ENCODE results near the gene MBP. TPM values are rescaled to one million over a fixed set of nuclear protein-coding genes. Genes with fewer than 3 reads are reported as not detected.

Gene MBP
- total and polyA plus RNA-seq, 2 of the 4 experiments (the other 2 are of a cell fraction), result 0.72 to 0.90 TPM

DNA sequence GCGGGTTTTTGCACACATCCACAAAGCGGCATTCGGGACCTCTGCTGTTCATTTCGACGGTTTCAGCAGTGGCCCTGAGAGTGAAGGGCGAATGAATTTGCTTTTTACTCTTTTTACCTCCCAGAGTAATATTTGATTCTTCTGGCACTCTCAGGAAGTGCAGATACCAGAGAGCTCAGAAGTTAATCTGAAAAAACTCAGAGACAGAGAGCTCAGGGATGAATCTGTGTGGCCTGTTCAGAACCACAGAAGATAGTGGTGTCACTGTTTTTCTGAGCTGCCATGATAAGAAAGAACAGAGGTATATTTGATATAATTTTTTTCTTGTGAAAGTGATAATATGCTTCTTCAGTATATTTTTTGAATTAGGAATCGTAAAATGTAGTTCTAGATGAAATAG lies 129.3 kb downstream of the MBP start:
- POLR2A ChIA-PET (ENCODE audit: unreplicated experiment), result no interaction called here
- no CpG with 5 or more reads among the region's 7 CpGs for WGBS, 2 experiments (ENCODE audit: extremely low coverage in 2 of 2, insufficient read length in 1 of 2)
- Histone ChIP-seq H3K27ac (ENCODE audit: insufficient read depth, low read length) (no peak overlapping the region), H2AFZ (replicated peaks; ENCODE audit: low read length, poor library complexity) (no peak overlapping the region), H3K9ac (ENCODE audit: low read depth, low read length) (no peak overlapping the region), H3K56ac (ENCODE audit: extremely low read depth, insufficient read depth, low read length) (no peak overlapping the region), H3K4me2 (ENCODE audit: low read depth, low read length) (no peak overlapping the region), H2AK9ac (replicated peaks; ENCODE audit: low read depth, low read length, poor library complexity) (no peak overlapping the region), H3K18ac (ENCODE audit: low read depth, low read length) (no peak overlapping the region), H3K9me3 (ENCODE audit: control insufficient read depth, insufficient read depth, low read length) (no peaks in the 10 kb centered on the region), H4K20me1 (ENCODE audit: insufficient read depth, low read length) (no peaks in the 10 kb centered on the region), H2BK15ac (ENCODE audit: low read depth, low read length) (no peak overlapping the region), H4K91ac (ENCODE audit: insufficient read depth, low read depth, low read length) (no peak overlapping the region), H3K27me3 (ENCODE audit: control insufficient read depth, insufficient read depth, low read length) (peaks cover 7% of the 10 kb centered on the region), H4K8ac (ENCODE audit: low read depth in 2 of 2, low read length in 2 of 2) (no peak overlapping the region), H3K36me3 (ENCODE audit: control insufficient read depth, insufficient read depth, low read length) (no peaks in the 10 kb centered on the region), H3K4me3 (ENCODE audit: insufficient read depth, low read depth, low read length) (no peak overlapping the region), H3K4me1 (ENCODE audit: control insufficient read depth, insufficient read depth, low read length) (peaks cover 2% of the 10 kb centered on the region; the same call in 1 of the 2 replicates), H3K9me1 (ENCODE audit: insufficient read depth, low read length) (no peaks in the 10 kb centered on the region), H2AK5ac (ENCODE audit: low read depth, low read length) (no peak overlapping the region), H2BK120ac (ENCODE audit: low read depth, low read length) (no peak overlapping the region), H3K23ac (ENCODE audit: low read depth, low read length) (no peak overlapping the region), H2BK20ac (ENCODE audit: low read depth, low read length) (no peak overlapping the region), H2BK5ac (ENCODE audit: low read depth, low read length, poor library complexity, severe bottlenecking) (no peak overlapping the region), H4K5ac (ENCODE audit: low read depth, low read length) (no peak overlapping the region), H3K79me1 (ENCODE audit: low read depth in 1 of 2, low read length in 2 of 2) (no peaks in the 10 kb centered on the region), H3K14ac (replicated peaks; ENCODE audit: low read depth, low read length) (no peak overlapping the region), H3K4ac (ENCODE audit: low read depth, low read length) (no peak overlapping the region)
- CTCF ChIA-PET, result interaction anchor here (0.7 to 1.7 kb wide), 3 partner anchors 61 to 208 kb away, joined by 3 to 7 read pairs (median 3); no protein-coding TSS in a partner anchor
- dilution Hi-C loops (cut with HindIII; ENCODE audit: low sequenced_read_pairs, unreplicated experiment), result no loop called here
- no peak for DNase-seq
- ATAC-seq (ENCODE audit: low read depth), result no peak
- BruUV-seq (replicated peaks), result no TSS peak
- TF ChIP-seq CHD1 (IDR thresholded peaks at IDR 0.05; ENCODE audit: low read depth, low read length), result no peak
- TF ChIP-seq FOS (IDR thresholded peaks at IDR 0.05; ENCODE audit: low read depth, low read length), result no peak
- intact Hi-C loops (cut with micrococcal nuclease), result no loop called here
- in situ Hi-C loops (cut with MboI; ENCODE audit: low sequenced_read_pairs), result loop anchor here (5.0 kb wide), 1 partner anchor 204 kb away; no protein-coding TSS in a partner anchor

All from IMR-90 (cell line).